Measurements from ENCODE around the gene ANXA4. TPM values are rescaled to one million over a fixed set of nuclear protein-coding genes. Genes with fewer than 3 reads are reported as not detected.
"Not testable (repeated sequence)": the region's sequence is repeated elsewhere in the genome, so short reads cannot be mapped to it uniquely, and the experiment has no call there.

Gene ANXA4
- total RNA-seq, 8 experiments from 2014 or later: 3.3 to 104 (median 11.1) TPM

DNA sequence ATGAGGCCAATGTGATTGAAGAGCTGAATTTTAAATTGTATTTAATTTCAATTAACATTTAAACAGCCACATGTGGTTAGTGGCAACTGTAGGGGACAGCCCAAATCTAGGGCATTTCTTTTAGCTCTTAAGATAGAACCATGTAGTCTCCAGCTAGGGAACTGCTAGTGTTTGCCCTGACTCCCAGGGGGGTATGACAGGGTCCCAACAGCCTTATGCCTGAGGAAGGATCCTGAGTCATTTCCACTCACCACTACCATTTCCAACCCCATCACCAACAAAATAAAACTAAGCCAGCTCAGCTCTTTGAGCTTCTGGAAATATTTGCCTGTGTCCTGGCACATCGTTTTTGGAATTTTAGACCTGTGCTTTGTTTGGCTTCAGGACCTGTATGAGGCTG is 73.8 kb downstream of the ANXA4 start:
- Histone ChIP-seq H3K27ac (no peak overlapping the region), H3K4me3 (no peak overlapping the region), H3K4me1 (replicated peaks in 1 of 2) (no peaks in the 10 kb centered on the region)
- in situ Hi-C loops (cut with MboI; ENCODE audit: low pct_unique_long_range_greater_than_20kb in 2 of 9, low sequenced_read_pairs in 9 of 9, unreplicated experiment in 9 of 9): loop anchor here in 4 of 9 experiments (5.0 to 25.0 kb wide), 4 partner anchors 88 to 253 kb away; no protein-coding TSS in a partner anchor
- no peak for ATAC-seq (replicated peaks in 6 of 8)
- 25 to 60% (median 44%) methylated on average over 1 of the region's 1 CpG; no CpG with 5 or more reads in 7 of the 10 experiments for WGBS, 10 experiments

- WGBS, 10 experiments: 0 to 40% (median 19%) methylated on average over 1 to 3 of the region's 3 CpGs
- ATAC-seq (replicated peaks in 6 of 8): peak in 7 of 8 experiments; percentile 35 to 69 (median 54)
- Histone ChIP-seq H3K4me3 (no peak overlapping the region), H3K4me1 (replicated peaks in 1 of 2) (no peaks in the 10 kb centered on the region), H3K27ac (no peak overlapping the region)
- in situ Hi-C loops (cut with MboI; ENCODE audit: low pct_unique_long_range_greater_than_20kb in 2 of 9, low sequenced_read_pairs in 9 of 9, unreplicated experiment in 9 of 9): loop anchor here in 4 of 9 experiments (5.0 to 25.0 kb wide), 4 partner anchors 90 to 255 kb away; no protein-coding TSS in a partner anchor
Measured at GRCh38 chr2:69816923-69817542, 75.1 kb downstream of the ANXA4 start.

GRCh38 chr2:69817729-69818501 is 76.0 kb downstream of the ANXA4 start:
- in situ Hi-C loops (cut with MboI; ENCODE audit: low pct_unique_long_range_greater_than_20kb in 2 of 9, low sequenced_read_pairs in 9 of 9, unreplicated experiment in 9 of 9): loop anchor here in 4 of 9 experiments (5.0 to 25.0 kb wide), 4 partner anchors 91 to 256 kb away; no protein-coding TSS in a partner anchor
- no peak overlapping the region for H3K27ac ChIP-seq
- no peak for ATAC-seq (replicated peaks in 6 of 8)
- 40 to 100% (median 83%) methylated on average over 1 to 4 of the region's 4 CpGs; no CpG with 5 or more reads in 3 of the 10 experiments for WGBS, 10 experiments
- no peak overlapping the region for H3K4me3 ChIP-seq
- H3K4me1 ChIP-seq (replicated peaks in 1 of 2): no peaks in the 10 kb centered on the region

- Histone ChIP-seq H3K4me1 (replicated peaks in 1 of 2) (peaks cover 11 to 16% of the 10 kb centered on the region in 2 donors), H3K4me3 (no peak overlapping the region), H3K27ac (no peak overlapping the region)
- in situ Hi-C loops (cut with MboI; ENCODE audit: low pct_unique_long_range_greater_than_20kb in 2 of 9, low sequenced_read_pairs in 9 of 9, unreplicated experiment in 9 of 9): no loop called here
- WGBS, 10 experiments: 49 to 100% (median 94%) methylated on average over 2 to 8 of the region's 9 CpGs; no CpG with 5 or more reads in 2 of the 10 experiments
- no peak for ATAC-seq (replicated peaks in 6 of 8)
Measured at GRCh38 chr2:69827796-69828540, 86.0 kb downstream of the ANXA4 start.

DNA sequence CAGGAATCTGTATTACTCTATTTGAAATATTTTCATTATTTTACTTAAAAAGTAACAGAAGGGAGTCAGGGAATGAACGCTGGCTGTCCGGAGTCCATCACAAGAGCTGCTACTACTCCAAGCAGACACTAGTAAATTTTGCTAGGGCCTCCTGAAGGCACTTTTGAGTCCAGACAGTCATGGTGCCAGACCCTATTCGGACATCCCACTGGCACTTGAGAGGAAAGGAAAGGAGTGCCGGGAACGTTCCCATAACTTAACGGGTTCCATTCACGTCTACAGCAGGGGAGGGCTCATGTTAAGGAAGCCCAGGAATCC is 87.0 kb downstream of the ANXA4 start:
- WGBS, 10 experiments: 0 to 19% (median 5%) methylated on average over 1 to 6 of the region's 7 CpGs; no CpG with 5 or more reads in 3 of the 10 experiments
- Histone ChIP-seq H3K4me1 (replicated peaks in 1 of 2) (peaks cover 11 to 16% of the 10 kb centered on the region in 2 donors), H3K4me3 (peak overlapping the region; percentile 57 to 91 (median 72)), H3K27ac (peak overlapping the region; percentile 78 to 90)
- no peak for ATAC-seq (replicated peaks in 6 of 8)
- in situ Hi-C loops (cut with MboI; ENCODE audit: low pct_unique_long_range_greater_than_20kb in 2 of 9, low sequenced_read_pairs in 9 of 9, unreplicated experiment in 9 of 9): no loop called here

- ATAC-seq (replicated peaks in 6 of 8): peak; percentile 85 to 95 (median 94)
- WGBS, 10 experiments: 0 to 3% (median 0%) methylated on average over 5 to 18 of the region's 74 CpGs; no CpG with 5 or more reads in 5 of the 10 experiments
- in situ Hi-C loops (cut with MboI; ENCODE audit: low pct_unique_long_range_greater_than_20kb in 2 of 9, low sequenced_read_pairs in 9 of 9, unreplicated experiment in 9 of 9): no loop called here
- Histone ChIP-seq H3K4me1 (replicated peaks in 1 of 2) (peaks cover 11 to 18% of the 10 kb centered on the region in 2 donors), H3K4me3 (peak within 1 kb of the TSS; percentile 57 to 91 (median 72)), H3K27ac (peak within 1 kb of the TSS; percentile 78 to 90)
Measured at GRCh38 chr2:69829256-69830044, 87.5 kb downstream of the ANXA4 start, which contains the start of gene GMCL1. Gene GMCL1 (plus strand): TSS chr2:69829660. CDS start chr2:69829893, 233 bp downstream.

DNA sequence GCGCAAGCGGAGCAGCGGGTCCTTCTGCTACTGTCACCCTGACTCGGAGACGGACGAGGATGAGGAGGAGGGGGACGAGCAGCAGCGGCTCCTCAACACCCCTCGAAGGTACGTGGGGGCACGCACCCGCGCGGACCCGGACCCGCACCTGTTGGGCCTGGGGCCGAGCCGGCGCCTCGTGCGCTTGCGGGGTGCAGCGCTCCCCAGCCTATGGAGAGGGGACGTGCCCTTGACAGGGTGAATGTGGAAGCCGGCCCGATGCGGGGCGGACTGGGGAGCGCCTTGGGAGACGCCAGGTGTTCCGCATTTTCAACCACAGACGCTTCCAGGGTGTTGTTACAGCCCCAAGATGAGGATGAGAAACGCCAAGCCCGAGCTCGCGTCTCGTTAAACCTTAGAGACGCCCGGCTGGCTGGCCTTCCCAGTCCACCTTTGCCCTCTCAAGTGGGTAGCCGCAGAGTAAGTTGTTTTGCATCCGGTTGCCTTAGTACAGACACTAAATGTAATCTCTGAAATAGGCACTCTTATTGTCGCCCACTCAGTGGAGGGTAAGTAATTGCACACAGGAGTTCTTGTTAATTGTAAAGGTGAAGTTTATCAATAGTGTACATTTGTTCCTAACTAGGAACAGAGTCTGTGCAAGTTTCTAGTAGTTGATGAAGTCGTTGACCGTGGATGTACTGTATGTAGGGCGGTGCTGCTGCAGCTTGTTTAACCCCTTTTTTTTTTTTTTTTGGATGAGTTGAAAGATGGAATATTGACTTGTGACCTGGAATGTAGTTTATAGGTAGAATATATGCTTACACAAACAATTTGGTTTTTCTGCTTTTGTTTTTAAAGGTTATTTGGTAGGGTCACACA is 88.3 kb downstream of the ANXA4 start:
- H3K27ac ChIP-seq: peak overlapping the region; percentile 57 to 81
- ATAC-seq (replicated peaks in 6 of 8): peak; percentile 5 to 25 (median 14)
- peak overlapping the region; percentile 57 to 91 (median 72) for H3K4me3 ChIP-seq
- in situ Hi-C loops (cut with MboI; ENCODE audit: low pct_unique_long_range_greater_than_20kb in 2 of 9, low sequenced_read_pairs in 9 of 9, unreplicated experiment in 9 of 9): no loop called here
- H3K4me1 ChIP-seq (replicated peaks in 1 of 2): peaks cover 11 to 18% of the 10 kb centered on the region in 2 donors
- 0 to 17% (median 2%) methylated on average over 1 to 12 of the region's 45 CpGs for WGBS, 10 experiments

DNA sequence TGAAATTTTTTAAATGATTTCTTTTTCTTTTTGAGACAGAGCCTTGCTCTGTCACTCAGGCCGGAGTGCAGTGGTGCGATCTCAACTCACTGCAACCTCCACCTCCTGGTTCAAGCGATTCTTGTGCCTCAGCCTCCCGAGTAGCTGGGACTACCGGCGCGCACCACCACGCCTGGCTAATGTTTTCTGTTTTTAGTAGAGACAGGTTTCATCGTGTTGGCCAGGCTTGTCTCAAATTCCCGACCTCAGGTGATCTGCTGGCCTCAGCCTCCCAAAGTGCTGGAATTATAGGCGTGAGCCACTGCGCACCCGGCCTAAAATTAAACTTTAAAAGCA is 88.9 kb downstream of the ANXA4 start:
- H3K4me1 ChIP-seq (replicated peaks in 1 of 2): peaks cover 11 to 18% of the 10 kb centered on the region in 2 donors
- in situ Hi-C loops (cut with MboI; ENCODE audit: low pct_unique_long_range_greater_than_20kb in 2 of 9, low sequenced_read_pairs in 9 of 9, unreplicated experiment in 9 of 9); ATAC-seq (replicated peaks in 6 of 8); H3K27ac ChIP-seq: not testable (repeated sequence)
- WGBS, 10 experiments: 39 to 88% (median 73%) methylated on average over 3 to 10 of the region's 13 CpGs; no CpG with 5 or more reads in 2 of the 10 experiments
- peak overlapping the region; percentile 57 to 91 (median 72) for H3K4me3 ChIP-seq

DNA sequence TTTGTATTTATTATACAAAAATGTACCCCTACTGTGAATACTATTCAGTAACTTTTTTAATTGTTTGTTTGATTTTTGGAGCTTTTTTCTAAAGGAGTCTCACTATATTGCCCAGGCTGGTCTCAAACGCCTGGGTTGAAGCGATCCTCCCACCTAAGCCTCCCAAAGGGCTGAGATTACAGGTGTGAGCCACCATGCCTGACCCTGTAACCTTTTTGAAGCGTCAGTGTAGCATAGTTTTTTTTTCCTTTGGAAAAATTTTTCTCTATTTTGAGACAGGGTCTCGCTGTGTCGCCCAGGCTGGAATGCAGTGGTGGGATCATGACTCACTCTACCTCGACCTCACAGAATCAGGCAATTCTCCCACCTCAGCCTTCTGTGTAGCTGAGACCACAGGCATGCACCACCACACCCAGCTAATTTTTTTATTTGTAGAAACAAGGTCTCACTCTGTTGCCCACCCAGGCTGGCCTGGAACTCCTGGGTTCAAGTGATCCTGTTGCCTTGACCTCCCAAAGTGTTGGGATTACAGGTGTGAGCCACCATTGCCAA is 89.5 kb downstream of the ANXA4 start:
- no peak for ATAC-seq (replicated peaks in 6 of 8)
- in situ Hi-C loops (cut with MboI; ENCODE audit: low pct_unique_long_range_greater_than_20kb in 2 of 9, low sequenced_read_pairs in 9 of 9, unreplicated experiment in 9 of 9): no loop called here
- no peak overlapping the region for H3K27ac ChIP-seq
- peaks cover 11 to 18% of the 10 kb centered on the region in 2 donors for H3K4me1 ChIP-seq (replicated peaks in 1 of 2)
- 77 to 100% (median 90%) methylated on average over 1 to 6 of the region's 6 CpGs; no CpG with 5 or more reads in 1 of the 10 experiments for WGBS, 10 experiments
- peak overlapping the region in 1 of 5 donors; percentile 72 for H3K4me3 ChIP-seq

DNA sequence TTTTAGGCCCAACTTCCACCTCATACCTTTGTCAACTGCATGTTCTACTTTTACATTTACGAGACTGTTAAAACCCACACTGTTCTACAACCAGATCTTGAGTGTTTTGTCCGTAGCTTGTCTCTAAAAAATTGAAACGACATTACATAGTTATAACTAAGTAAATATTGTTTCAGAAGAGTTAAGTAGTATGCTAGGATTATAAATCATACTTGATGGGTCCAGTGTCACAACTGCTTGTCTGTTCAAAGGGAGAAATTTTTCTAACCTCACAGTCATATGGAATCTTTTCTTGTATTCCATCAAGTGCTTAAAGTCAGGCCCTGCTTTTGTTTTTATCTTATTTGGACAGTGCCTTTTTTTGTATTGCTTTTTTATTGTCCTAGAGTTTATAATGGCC is 91.8 kb downstream of the ANXA4 start:
- H3K4me3 ChIP-seq: no peak overlapping the region

GRCh38 chr2:69835666-69836065 is 93.7 kb downstream of the ANXA4 start:
- Histone ChIP-seq H3K4me1 (replicated peaks in 1 of 2) (peaks cover 10 to 11% of the 10 kb centered on the region in 2 donors), H3K27ac (no peak overlapping the region), H3K4me3 (no peak overlapping the region)
- no peak for ATAC-seq (replicated peaks in 6 of 8)
- in situ Hi-C loops (cut with MboI; ENCODE audit: low pct_unique_long_range_greater_than_20kb in 2 of 9, low sequenced_read_pairs in 9 of 9, unreplicated experiment in 9 of 9): no loop called here
- 17 to 100% (median 80%) methylated on average over 1 to 2 of the region's 2 CpGs; no CpG with 5 or more reads in 3 of the 10 experiments for WGBS, 10 experiments

More for the DNA sequence above, 91.8 kb downstream of the ANXA4 start:
- WGBS, 10 experiments: 81 to 100% (median 89%) methylated on average over 1 to 3 of the region's 3 CpGs; no CpG with 5 or more reads in 1 of the 10 experiments
- H3K27ac ChIP-seq: no peak overlapping the region
- H3K4me1 ChIP-seq (replicated peaks in 1 of 2): peaks cover 11 to 13% of the 10 kb centered on the region in 2 donors
- no peak for ATAC-seq (replicated peaks in 6 of 8)
- in situ Hi-C loops (cut with MboI; ENCODE audit: low pct_unique_long_range_greater_than_20kb in 2 of 9, low sequenced_read_pairs in 9 of 9, unreplicated experiment in 9 of 9): no loop called here
